GM10266 (cell line): ENCODE measurements around the gene RABL6.

Source experiments
- DNase-seq: peaks from one replicate; pipeline ENCODE4 v3.0.0; 2012; ENCODE audit errors: extremely low spot score
- TF ChIP-seq, protein P1 (sequence below): IDR thresholded peaks from 2 replicates; pipeline ENCODE4 v1.5.1; 2012; ENCODE audit warnings: mild to moderate bottlenecking, low read depth; ENCODE audit not compliant: control insufficient read depth, insufficient read depth; ENCODE audit errors: missing control alignments

RABL6 gene

GRCh38 chr9:136769710-136770191 lies 38.0 kb upstream of the RABL6 start:
- TF ChIP-seq, protein P1, sequence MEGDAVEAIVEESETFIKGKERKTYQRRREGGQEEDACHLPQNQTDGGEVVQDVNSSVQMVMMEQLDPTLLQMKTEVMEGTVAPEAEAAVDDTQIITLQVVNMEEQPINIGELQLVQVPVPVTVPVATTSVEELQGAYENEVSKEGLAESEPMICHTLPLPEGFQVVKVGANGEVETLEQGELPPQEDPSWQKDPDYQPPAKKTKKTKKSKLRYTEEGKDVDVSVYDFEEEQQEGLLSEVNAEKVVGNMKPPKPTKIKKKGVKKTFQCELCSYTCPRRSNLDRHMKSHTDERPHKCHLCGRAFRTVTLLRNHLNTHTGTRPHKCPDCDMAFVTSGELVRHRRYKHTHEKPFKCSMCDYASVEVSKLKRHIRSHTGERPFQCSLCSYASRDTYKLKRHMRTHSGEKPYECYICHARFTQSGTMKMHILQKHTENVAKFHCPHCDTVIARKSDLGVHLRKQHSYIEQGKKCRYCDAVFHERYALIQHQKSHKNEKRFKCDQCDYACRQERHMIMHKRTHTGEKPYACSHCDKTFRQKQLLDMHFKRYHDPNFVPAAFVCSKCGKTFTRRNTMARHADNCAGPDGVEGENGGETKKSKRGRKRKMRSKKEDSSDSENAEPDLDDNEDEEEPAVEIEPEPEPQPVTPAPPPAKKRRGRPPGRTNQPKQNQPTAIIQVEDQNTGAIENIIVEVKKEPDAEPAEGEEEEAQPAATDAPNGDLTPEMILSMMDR: peak; percentile 82
- DNase-seq: peak; percentile 89

DNA sequence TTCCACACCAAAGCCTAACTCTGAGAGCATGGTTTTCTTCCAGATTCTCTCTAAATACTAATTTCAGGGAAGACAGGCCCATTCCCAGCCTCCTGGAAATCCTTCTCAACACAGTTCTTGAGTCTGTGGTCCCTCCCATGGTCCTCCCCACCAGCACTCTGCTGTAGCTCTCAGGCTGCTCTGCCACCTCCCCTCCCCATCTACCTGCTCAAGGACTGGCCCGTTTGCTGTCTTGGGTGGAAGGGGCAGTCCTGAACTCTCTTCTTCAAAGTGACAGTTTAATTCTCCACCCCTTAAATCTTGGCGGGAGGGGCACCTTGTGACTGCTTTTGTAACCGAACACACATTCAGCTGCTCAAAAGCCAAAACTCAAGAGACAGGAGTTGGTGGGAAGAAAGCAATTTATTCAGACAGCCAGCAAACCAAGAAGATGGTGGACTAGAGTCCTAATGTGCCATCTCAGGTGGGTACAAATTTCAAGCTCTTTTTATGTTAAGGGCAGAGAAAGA lies 35.8 kb upstream of the RABL6 start:
- TF ChIP-seq, protein P1: no peak

GRCh38 chr9:136773386-136774044 lies 34.2 kb upstream of the RABL6 start:
- DNase-seq: peak; percentile 47
- TF ChIP-seq, protein P1: no peak

More for the DNA sequence above, 35.8 kb upstream of the RABL6 start:
- no peak for DNase-seq

- DNase-seq: no peak
- TF ChIP-seq, protein P1: no peak
Measured at GRCh38 chr9:136774416-136775045, 33.2 kb upstream of the RABL6 start.

DNA sequence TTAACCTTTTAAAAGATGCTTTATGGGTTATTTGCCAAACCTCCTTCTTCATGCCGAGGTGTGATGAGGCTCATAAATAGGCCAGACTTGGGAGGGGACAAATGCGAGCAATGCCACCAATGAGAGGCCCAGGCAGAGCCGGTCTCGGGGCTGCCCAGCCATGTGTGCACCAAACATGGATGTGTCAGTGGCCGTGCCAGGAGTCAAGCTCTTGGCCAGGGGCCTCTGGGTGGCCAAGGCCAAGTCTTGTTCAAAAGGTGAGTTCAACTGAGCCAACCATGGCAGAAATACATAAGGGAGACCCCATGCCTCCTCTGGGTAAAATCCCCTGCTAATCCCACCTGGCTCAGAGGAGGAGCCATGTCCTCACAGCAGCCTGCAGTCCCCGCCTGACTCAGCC lies 32.6 kb upstream of the RABL6 start:
- DNase-seq: no peak
- TF ChIP-seq, protein P1: no peak

- TF ChIP-seq, protein P1: no peak
- DNase-seq: no peak
Measured at GRCh38 chr9:136776947-136777346, 30.8 kb upstream of the RABL6 start.

DNA sequence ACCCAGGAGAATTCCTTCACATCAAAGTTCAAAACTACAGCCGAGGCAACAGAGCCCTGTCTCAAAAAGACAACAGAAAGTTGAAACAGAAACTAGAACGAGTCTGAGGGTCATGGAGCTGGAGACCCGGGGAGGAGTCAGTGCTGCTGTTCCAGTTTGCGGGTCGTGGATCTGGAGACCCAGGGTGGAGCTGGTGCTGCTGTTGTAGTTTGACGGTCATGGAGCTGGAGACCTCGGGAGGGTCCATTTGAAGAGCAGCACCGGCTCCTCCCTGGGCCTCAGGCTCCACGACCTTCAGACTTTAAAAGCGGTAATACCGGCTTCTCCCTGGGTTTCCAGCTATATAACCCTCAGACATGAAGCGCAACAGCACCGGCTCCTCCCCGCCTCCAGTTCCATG lies 30.4 kb upstream of the RABL6 start:
- DNase-seq: no peak
- TF ChIP-seq, protein P1: no peak
